Measurements from ENCODE around the gene PVALEF.

GRCh38 chr17:81136366-81136765 is 28.9 kb upstream of the PVALEF start:
- no peak for TF ChIP-seq YY1 (IDR thresholded peaks at IDR 0.05; ENCODE audit: insufficient read depth, insufficient read length)
- TF ChIP-seq ZNF274 (IDR thresholded peaks at IDR 0.05; ENCODE audit: low read depth, low read length): no peak
- no peak for TF ChIP-seq SUZ12 (IDR thresholded peaks at IDR 0.05; ENCODE audit: extremely low read depth, insufficient read depth, insufficient read length)

All from NT2/D1 (cell line).